Uterus (tissue), 4 donors: ENCODE measurements around the gene KCNH5. TPM values are rescaled to one million over a fixed set of nuclear protein-coding genes. Genes with fewer than 3 reads are reported as not detected.

Experiments used
- DNase-seq, 2 donors: peaks; one replicate each; pipeline ENCODE4 v3.0.0-alpha.2; 2019 to 2020
- H3K27ac ChIP-seq, 2 donors: fragments of 200-600 bp; sonication (generic); 1 replicate in 1 of 2; 2 replicates in 1 of 2; pipeline ENCODE4 v1.5.1; 2016 to 2018
- H3K27me3 ChIP-seq, 2 donors: fragments of 200-600 bp; sonication (generic); one replicate each; pipeline ENCODE4 v1.5.1; 2018 to 2019; ENCODE audit warnings: control low read depth in 1 of 2
- H3K36me3 ChIP-seq, 2 donors: fragments of 200-600 bp; sonication (generic); one replicate each; pipeline ENCODE4 v1.5.1; 2019; ENCODE audit warnings: control low read depth in 1 of 2
- H3K4me1 ChIP-seq, 2 donors: fragments of 200-600 bp; sonication (generic); one replicate each; pipeline ENCODE4 v1.5.1; 2018 to 2019; ENCODE audit warnings: control low read depth in 1 of 2
- H3K4me3 ChIP-seq, 2 donors: fragments of 200-600 bp; sonication (generic); 1 replicate in 1 of 2; 2 replicates in 1 of 2; pipeline ENCODE4 v1.5.1; 2018 to 2019; ENCODE audit warnings: mild to moderate bottlenecking in 1 of 2
- H3K9me3 ChIP-seq, 2 donors: fragments of 200-600 bp; sonication (generic); one replicate each; pipeline ENCODE4 v1.5.1; 2019; ENCODE audit warnings: control low read depth in 1 of 2
- CTCF ChIP-seq, 4 experiments: fragments of 200-600 bp in 2 of 4; fragments of 450-650 bp in 2 of 4; sonication (generic) in 2 of 4; IDR thresholded peaks; one replicate each; pipeline ENCODE4 v1.5.1; 2016 to 2019; ENCODE audit warnings: antibody characterized with exemption in 4 of 4, mild to moderate bottlenecking in 2 of 4, moderate library complexity in 1 of 4
- POLR2A ChIP-seq, 2 donors: fragments of 450-650 bp; IDR thresholded peaks; one replicate each; pipeline ENCODE4 v1.6.1; 2016; ENCODE audit warnings: antibody characterized with exemption in 2 of 2, mild to moderate bottlenecking in 1 of 2, moderate library complexity in 1 of 2
- intact Hi-C: fragments of 100-400 bp; cut with DNase I; formaldehyde crosslinking; loops from one replicate; pipeline ENCODE4 v1.15.1; 2023; ENCODE audit warnings: low total_unique reads
- total RNA-seq, 4 donors: library from RNA; depleted of rRNA in 3 of 4; stranded (reverse); fragments of >200 nt in 3 of 4; gene quantifications; one replicate each; pipeline versions ENCODE4 v1.1.0 to v1.2.4, GENCODE V29; 2014 to 2023
- donor health status: DM: yes; HTN: yes; CAD: no.

Gene KCNH5
- total RNA-seq, 4 donors from 2014 or later: 0.09 to 1.6 (median 0.29) TPM; not detected in 1

- Histone ChIP-seq H3K36me3 (no peaks in the 10 kb centered on the region), H3K4me1 (no peaks in the 10 kb centered on the region), H3K27me3 (no peaks in the 10 kb centered on the region), H3K9me3 (no peaks in the 10 kb centered on the region), H3K27ac (no peak overlapping the region), H3K4me3 (no peak overlapping the region)
- DNase-seq: no peak
- TF ChIP-seq CTCF (IDR thresholded peaks at IDR 0.05) (no peak), POLR2A (IDR thresholded peaks at IDR 0.05) (no peak)
- intact Hi-C loops: no loop called here
Measured at GRCh38 chr14:62710811-62711210, 334.4 kb downstream of the KCNH5 start.

- intact Hi-C loops: no loop called here
- TF ChIP-seq POLR2A (IDR thresholded peaks at IDR 0.05): no peak
- TF ChIP-seq CTCF (IDR thresholded peaks at IDR 0.05): no peak
- H3K27ac ChIP-seq: no peak overlapping the region
Measured at GRCh38 chr14:62709773-62710172, 335.5 kb downstream of the KCNH5 start.

GRCh38 chr14:62706217-62706616 is 339.0 kb downstream of the KCNH5 start:
- no peaks in the 10 kb centered on the region for H3K27me3 ChIP-seq
- H3K27ac ChIP-seq: no peak overlapping the region
- H3K36me3 ChIP-seq: no peaks in the 10 kb centered on the region
- no peaks in the 10 kb centered on the region for H3K9me3 ChIP-seq
- no peak for DNase-seq
- H3K4me1 ChIP-seq: no peaks in the 10 kb centered on the region
- no peak for TF ChIP-seq POLR2A (IDR thresholded peaks at IDR 0.05)
- TF ChIP-seq CTCF (IDR thresholded peaks at IDR 0.05): no peak
- intact Hi-C loops: no loop called here
- H3K4me3 ChIP-seq: no peak overlapping the region

More at GRCh38 chr14:62709773-62710172, 335.5 kb downstream of the KCNH5 start:
- no peak overlapping the region for H3K4me3 ChIP-seq
- DNase-seq: no peak
- no peaks in the 10 kb centered on the region for H3K36me3 ChIP-seq
- no peaks in the 10 kb centered on the region for H3K4me1 ChIP-seq
- H3K9me3 ChIP-seq: no peaks in the 10 kb centered on the region
- no peaks in the 10 kb centered on the region for H3K27me3 ChIP-seq

- TF ChIP-seq POLR2A (IDR thresholded peaks at IDR 0.05): no peak
- no peak for TF ChIP-seq CTCF (IDR thresholded peaks at IDR 0.05)
- no peak for DNase-seq
- no peak overlapping the region for H3K27ac ChIP-seq
Measured at GRCh38 chr14:62697461-62697860, 347.8 kb downstream of the KCNH5 start.

GRCh38 chr14:62696929-62697328 is 348.3 kb downstream of the KCNH5 start:
- no peaks in the 10 kb centered on the region for H3K4me1 ChIP-seq
- no peak overlapping the region for H3K27ac ChIP-seq
- no peak for DNase-seq
- intact Hi-C loops: no loop called here
- H3K9me3 ChIP-seq: no peaks in the 10 kb centered on the region
- no peaks in the 10 kb centered on the region for H3K27me3 ChIP-seq
- H3K4me3 ChIP-seq: no peak overlapping the region
- no peaks in the 10 kb centered on the region for H3K36me3 ChIP-seq
- TF ChIP-seq POLR2A (IDR thresholded peaks at IDR 0.05) (no peak), CTCF (IDR thresholded peaks at IDR 0.05) (no peak)

More at GRCh38 chr14:62697461-62697860, 347.8 kb downstream of the KCNH5 start:
- intact Hi-C loops: no loop called here
- no peak overlapping the region for H3K4me3 ChIP-seq
- H3K9me3 ChIP-seq: no peaks in the 10 kb centered on the region
- H3K27me3 ChIP-seq: no peaks in the 10 kb centered on the region
- no peaks in the 10 kb centered on the region for H3K36me3 ChIP-seq
- no peaks in the 10 kb centered on the region for H3K4me1 ChIP-seq
